Tibial artery (tissue), 4 donors: ENCODE measurements around the gene ERMARD.

ENCODE experiments used
- DNase-seq, 2 donors: peaks; one replicate each; pipeline ENCODE4 v3.0.0-alpha.2; 2019
- H3K27ac ChIP-seq, 2 donors: fragments of 200-600 bp; sonication (generic) in 1 of 2; 1 replicate in 1 of 2; 2 replicates in 1 of 2; pipeline ENCODE4 v1.5.1; 2018 to 2019; ENCODE audit warnings: mild to moderate bottlenecking in 1 of 2
- H3K27me3 ChIP-seq, 2 donors: fragments of 200-600 bp; sonication (generic) in 1 of 2; one replicate each; pipeline versions ENCODE4 v1.5.1 to v1.6.0; 2016 to 2019
- H3K36me3 ChIP-seq, 3 donors: fragments of 200-600 bp; sonication (generic) in 2 of 3; one replicate each; pipeline ENCODE4 v1.5.1; 2016 to 2019; ENCODE audit warnings: mild to moderate bottlenecking in 2 of 3
- H3K4me1 ChIP-seq, 4 donors: fragments of 200-600 bp; sonication (generic) in 2 of 4; 1 replicate in 3 of 4; 2 replicates in 1 of 4; pipeline ENCODE4 v1.5.1; 2016 to 2019
- H3K4me3 ChIP-seq, 2 donors: fragments of 200-600 bp; sonication (generic) in 1 of 2; 1 replicate in 1 of 2; 2 replicates in 1 of 2; pipeline ENCODE4 v1.5.1; 2018 to 2019; ENCODE audit warnings: mild to moderate bottlenecking in 2 of 2
- H3K9me3 ChIP-seq, 3 donors: fragments of 200-600 bp; sonication (generic) in 1 of 3; one replicate each; pipeline ENCODE4 v1.5.1; 2016 to 2019
- intact Hi-C: fragments of 100-400 bp; cut with DNase I; formaldehyde crosslinking; loops from one replicate; pipeline ENCODE4 v1.15.0; 2023; ENCODE audit warnings: low total_unique reads
- TF ChIP-seq, protein P1 (sequence below), 2 experiments: fragments of 200-600 bp in 1 of 2; fragments of 450-650 bp in 1 of 2; IDR thresholded peaks; one replicate each; pipeline ENCODE4 v1.5.1; 2017 to 2019; ENCODE audit warnings: antibody characterized with exemption in 2 of 2, mild to moderate bottlenecking in 1 of 2, moderate library complexity in 1 of 2

Gene ERMARD

DNA sequence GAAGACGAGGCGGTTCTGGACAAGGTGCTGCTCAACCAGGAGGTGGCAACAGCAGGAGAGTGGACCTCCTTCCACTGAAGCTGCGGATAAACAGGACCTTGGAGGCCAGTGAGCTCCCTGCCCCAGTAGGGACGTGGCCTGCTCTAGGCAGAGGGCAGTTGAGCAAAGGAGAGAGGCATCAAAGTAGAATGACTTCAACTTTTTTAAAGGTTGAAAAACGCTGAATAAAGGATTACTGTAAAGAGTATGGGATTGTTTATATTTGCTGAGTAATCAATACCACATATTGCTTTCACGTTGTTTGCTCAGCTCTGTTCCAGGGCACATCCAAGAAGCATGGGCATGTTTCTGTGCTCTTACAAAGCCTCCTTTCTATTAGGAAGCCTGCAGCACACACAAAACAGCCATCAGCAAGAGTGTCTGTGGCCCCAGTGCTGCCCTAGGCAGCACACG, 48.1 kb downstream of the ERMARD start:
- DNase-seq = no peak
- TF ChIP-seq, protein P1, sequence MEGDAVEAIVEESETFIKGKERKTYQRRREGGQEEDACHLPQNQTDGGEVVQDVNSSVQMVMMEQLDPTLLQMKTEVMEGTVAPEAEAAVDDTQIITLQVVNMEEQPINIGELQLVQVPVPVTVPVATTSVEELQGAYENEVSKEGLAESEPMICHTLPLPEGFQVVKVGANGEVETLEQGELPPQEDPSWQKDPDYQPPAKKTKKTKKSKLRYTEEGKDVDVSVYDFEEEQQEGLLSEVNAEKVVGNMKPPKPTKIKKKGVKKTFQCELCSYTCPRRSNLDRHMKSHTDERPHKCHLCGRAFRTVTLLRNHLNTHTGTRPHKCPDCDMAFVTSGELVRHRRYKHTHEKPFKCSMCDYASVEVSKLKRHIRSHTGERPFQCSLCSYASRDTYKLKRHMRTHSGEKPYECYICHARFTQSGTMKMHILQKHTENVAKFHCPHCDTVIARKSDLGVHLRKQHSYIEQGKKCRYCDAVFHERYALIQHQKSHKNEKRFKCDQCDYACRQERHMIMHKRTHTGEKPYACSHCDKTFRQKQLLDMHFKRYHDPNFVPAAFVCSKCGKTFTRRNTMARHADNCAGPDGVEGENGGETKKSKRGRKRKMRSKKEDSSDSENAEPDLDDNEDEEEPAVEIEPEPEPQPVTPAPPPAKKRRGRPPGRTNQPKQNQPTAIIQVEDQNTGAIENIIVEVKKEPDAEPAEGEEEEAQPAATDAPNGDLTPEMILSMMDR (IDR thresholded peaks at IDR 0.05) = no peak
- no peak overlapping the region for H3K4me3 ChIP-seq
- peaks cover 0 to 13% of the 10 kb centered on the region in 2 donors for H3K27me3 ChIP-seq
- no peaks in the 10 kb centered on the region for H3K9me3 ChIP-seq
- no peaks in the 10 kb centered on the region for H3K36me3 ChIP-seq
- H3K4me1 ChIP-seq = no peaks in the 10 kb centered on the region
- no peak overlapping the region for H3K27ac ChIP-seq
- intact Hi-C loops = no loop called here

DNA sequence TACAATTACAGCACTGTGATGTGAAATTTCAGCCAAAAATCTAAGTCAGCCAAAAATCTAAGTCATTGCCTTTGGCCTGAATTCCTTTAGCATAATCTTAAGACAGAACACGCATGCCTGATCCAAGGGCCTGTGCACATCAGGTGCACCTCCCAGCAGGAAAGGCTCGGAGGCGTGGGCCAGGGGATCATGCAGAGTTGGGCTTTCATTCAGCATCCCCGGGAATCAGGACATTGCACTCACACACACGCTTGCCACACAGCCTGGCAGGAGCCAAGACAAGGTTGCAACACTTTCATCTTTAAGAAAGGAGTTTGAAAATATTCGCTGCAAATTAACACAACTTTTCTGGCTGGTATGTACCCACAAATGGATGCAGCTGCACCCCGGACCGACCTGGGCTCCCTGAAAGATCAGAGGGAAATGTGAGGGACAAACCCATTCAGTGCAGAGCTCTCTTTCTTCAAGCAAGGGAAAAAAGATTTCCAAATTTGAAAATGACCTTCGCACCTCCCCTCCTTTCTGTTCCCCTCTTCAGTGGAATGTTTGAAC, 48.8 kb downstream of the ERMARD start:
- H3K4me1 ChIP-seq = no peaks in the 10 kb centered on the region
- TF ChIP-seq, protein P1 (IDR thresholded peaks at IDR 0.05) = no peak
- H3K9me3 ChIP-seq = no peaks in the 10 kb centered on the region
- H3K27ac ChIP-seq = no peak overlapping the region
- no peaks in the 10 kb centered on the region for H3K36me3 ChIP-seq
- no peak overlapping the region for H3K4me3 ChIP-seq
- intact Hi-C loops = no loop called here
- peaks cover 0 to 11% of the 10 kb centered on the region in 2 donors for H3K27me3 ChIP-seq
- no peak for DNase-seq

DNA sequence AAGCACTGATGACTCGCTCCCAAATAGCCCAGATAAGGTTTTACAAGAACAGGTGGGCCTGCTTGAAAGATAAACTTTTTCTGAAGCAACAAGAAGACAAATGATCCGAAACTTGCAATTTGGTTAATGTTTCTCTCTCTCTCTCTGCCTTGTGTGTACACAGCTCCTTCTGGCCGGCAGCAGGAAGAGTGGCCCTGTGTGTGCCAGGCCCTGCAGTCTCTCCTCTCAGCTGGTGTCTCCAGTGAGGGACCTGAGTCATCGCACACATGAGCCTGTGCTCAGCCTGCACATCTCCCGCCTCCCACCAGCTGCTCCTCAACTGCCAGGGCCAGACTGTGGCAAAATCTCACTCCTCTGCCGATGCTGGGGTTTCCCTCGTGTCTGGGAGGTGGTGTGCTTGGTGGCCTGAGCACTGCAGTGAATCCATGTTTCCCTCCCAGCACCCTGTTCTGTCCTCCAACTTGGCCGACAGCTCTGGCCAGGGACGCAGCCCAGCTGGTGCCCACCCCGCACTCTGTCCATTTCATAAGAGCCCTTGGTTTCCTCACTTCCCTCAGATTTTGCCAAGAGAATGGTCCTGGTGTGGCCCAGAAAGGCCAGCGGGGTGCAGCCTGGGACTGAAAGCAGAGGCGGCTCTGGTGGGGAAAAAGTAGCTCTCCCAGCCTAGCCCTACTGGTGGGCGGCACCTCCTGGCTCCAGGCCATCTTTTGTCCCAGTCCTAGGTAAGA, 49.4 kb downstream of the ERMARD start:
- H3K4me1 ChIP-seq = no peaks in the 10 kb centered on the region
- no peak for DNase-seq
- H3K9me3 ChIP-seq = no peaks in the 10 kb centered on the region
- H3K27ac ChIP-seq = no peak overlapping the region
- H3K27me3 ChIP-seq = peaks cover 0 to 11% of the 10 kb centered on the region in 2 donors
- no peak overlapping the region for H3K4me3 ChIP-seq
- TF ChIP-seq, protein P1 (IDR thresholded peaks at IDR 0.05) = no peak
- intact Hi-C loops = no loop called here
- H3K36me3 ChIP-seq = no peaks in the 10 kb centered on the region

DNA sequence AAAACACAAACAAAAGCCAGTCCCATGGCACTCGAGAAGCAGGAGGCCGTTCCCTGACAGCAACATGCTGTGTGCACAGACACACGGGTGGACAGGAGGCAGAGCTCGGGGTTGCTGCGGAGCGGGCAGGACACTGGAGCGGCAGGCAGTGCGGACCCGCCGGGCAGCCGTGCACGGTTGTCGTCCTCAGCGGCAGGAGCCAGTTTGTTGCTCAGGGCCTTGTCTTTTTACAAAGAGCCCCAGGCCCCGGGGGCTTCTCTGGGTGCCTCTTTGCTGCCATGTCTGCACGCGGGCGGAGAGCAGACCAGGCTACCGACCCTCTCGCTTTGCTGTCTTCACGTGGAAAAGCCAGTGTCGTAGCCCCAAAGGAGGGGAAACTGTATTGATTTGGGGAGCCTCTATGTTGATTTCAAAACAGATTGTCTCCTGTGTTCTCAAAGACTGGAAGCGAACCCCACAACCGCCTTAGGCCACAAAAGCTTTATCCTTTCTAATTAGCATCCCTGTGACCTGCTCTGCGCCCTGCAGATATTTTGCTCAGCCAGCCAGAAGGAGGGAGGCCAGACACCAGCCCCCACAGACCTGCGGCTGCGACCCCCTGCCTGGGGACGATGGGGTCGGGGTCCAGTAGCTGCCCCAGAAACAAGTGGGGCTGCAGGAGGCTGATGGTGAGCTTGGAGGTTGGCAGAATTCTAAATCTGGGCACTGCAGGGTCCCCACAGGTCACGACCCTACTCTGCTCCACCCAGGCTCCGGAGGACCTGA, 50.2 kb downstream of the ERMARD start:
- TF ChIP-seq, protein P1 (IDR thresholded peaks at IDR 0.05) = no peak
- no peak overlapping the region for H3K27ac ChIP-seq

DNA sequence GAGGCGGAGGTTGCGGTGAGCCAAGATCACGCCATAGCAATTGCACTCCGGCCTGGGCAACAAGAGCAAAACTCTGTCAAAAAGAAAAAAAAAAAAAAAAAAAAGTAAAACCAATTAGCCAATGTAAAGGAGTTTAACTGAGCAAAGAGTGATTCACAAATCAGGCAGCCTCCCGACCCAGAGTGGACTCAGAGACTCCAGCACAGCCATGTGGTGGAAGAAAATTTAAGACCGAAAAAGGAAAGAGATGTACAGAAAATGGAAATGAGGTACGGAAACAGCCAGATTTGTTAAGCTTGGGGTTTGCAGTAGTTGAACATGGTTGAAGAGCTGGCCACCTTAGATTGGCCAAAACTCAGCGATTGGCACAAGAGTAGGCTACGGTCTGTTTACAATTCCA, 51.4 kb downstream of the ERMARD start:
- Histone ChIP-seq H3K27me3 (peaks cover 0 to 11% of the 10 kb centered on the region in 2 donors), H3K27ac (no peak overlapping the region), H3K9me3 (no peaks in the 10 kb centered on the region), H3K4me1 (no peaks in the 10 kb centered on the region), H3K4me3 (no peak overlapping the region), H3K36me3 (no peaks in the 10 kb centered on the region)
- DNase-seq = no peak
- intact Hi-C loops = no loop called here
- TF ChIP-seq, protein P1 (IDR thresholded peaks at IDR 0.05) = no peak

More for the DNA sequence above, 50.2 kb downstream of the ERMARD start:
- Histone ChIP-seq H3K4me1 (no peaks in the 10 kb centered on the region), H3K27me3 (peaks cover 0 to 11% of the 10 kb centered on the region in 2 donors), H3K4me3 (no peak overlapping the region), H3K36me3 (no peaks in the 10 kb centered on the region), H3K9me3 (no peaks in the 10 kb centered on the region)
- no peak for DNase-seq
- intact Hi-C loops = no loop called here
